ENCODE results near the gene GPC3. TPM values are rescaled to one million over a fixed set of nuclear protein-coding genes. Genes with fewer than 3 reads are reported as not detected.
"Not testable (repeated sequence)": the region's sequence is repeated elsewhere in the genome, so short reads cannot be mapped to it uniquely, and the experiment has no call there.

Gene GPC3
- under 1 TPM; 0.31 to 0.71 TPM for total RNA-seq

DNA sequence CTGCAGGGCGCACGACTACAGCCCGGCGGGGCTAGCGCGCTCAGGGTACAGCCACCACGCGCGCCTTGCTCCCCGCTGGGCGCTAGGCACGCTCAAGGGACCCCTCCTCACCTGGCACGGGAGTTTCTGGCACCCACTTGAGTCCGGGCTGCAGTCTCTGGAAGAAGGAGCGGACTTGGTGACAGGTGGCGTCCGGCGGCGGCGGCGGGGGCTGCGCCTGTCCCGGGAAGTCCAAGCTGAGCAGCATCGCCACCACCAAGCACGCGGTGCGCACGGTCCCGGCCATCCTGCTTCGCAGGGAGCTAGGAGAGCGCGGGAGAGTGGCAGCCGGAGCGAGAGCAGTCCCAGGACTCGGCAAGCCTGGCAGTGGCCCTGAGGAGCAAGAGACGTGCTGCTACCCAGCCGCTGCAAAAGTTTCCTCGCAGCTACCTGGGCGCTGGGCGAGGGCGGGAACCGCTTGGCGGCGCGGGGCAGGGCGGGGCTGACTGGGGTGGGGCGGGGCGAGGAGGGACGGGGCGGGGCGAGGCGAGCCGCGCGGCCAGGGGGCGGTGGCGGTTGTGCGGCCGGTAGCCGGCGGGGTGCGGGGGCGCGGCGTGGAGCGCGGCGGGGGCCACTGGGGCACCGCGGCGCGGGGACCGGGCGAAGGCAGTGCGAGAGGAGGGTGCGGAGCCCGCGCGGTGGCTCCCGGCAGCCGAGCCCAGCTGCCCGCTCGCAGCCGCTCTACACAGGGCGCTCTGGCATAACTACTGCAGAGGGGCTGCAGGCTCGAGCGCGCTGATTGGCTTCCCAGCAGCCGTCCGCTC, at the start of gene GPC3:
Gene GPC3, minus strand, starts transcription at position 431 of the 803 bp plus-strand sequence.
- peaks cover 30% of the 10 kb centered on the region for H3K27me3 Mint-ChIP-seq (ENCODE audit: low read depth)
- no peaks in the 10 kb centered on the region for H3K9me3 Mint-ChIP-seq (ENCODE audit: insufficient read depth)
- H3K27ac Mint-ChIP-seq: no peak within 1 kb of the TSS
- DNase-seq (peak; percentile 41), ATAC-seq (peak; percentile 90)
- ChIA-PET POLR2A (no interaction called here), CTCF (no interaction called here)
- H3K4me1 Mint-ChIP-seq (ENCODE audit: low read depth): peaks cover 4% of the 10 kb centered on the region
- H3K36me3 Mint-ChIP-seq (ENCODE audit: low read depth): no peaks in the 10 kb centered on the region
- H3K4me3 Mint-ChIP-seq: peak within 1 kb of the TSS; percentile 45

DNA sequence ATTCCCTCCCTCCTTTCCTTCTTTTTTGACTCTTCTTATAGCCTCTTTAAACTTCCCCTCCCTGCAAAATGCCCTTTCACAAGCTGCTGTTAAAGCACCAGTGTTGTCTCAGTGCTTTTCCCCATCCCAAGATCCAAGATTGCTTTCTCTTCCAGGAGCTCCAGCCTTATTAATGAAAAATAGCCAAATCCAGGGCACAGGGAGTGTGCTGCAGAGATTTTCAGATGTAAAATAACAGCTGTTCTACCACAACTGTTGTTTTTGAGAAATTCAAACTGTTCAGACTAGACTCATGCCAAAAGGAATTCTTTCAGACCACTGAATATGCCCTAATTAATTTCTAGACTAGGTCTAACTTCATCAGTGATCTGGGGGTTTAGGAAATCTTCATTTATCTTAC, 47.0 kb upstream of the GPC3 start:
- H3K27ac Mint-ChIP-seq: no peak overlapping the region
- H3K36me3 Mint-ChIP-seq (ENCODE audit: low read depth): no peaks in the 10 kb centered on the region
- ChIA-PET CTCF (no interaction called here), POLR2A (no interaction called here)
- DNase-seq (no peak), ATAC-seq (no peak)
- peaks cover 4% of the 10 kb centered on the region for H3K9me3 Mint-ChIP-seq (ENCODE audit: insufficient read depth)
- H3K27me3 Mint-ChIP-seq (ENCODE audit: low read depth): peaks cover 2% of the 10 kb centered on the region
- H3K4me3 Mint-ChIP-seq: no peak overlapping the region
- H3K4me1 Mint-ChIP-seq (ENCODE audit: low read depth): no peaks in the 10 kb centered on the region

DNA sequence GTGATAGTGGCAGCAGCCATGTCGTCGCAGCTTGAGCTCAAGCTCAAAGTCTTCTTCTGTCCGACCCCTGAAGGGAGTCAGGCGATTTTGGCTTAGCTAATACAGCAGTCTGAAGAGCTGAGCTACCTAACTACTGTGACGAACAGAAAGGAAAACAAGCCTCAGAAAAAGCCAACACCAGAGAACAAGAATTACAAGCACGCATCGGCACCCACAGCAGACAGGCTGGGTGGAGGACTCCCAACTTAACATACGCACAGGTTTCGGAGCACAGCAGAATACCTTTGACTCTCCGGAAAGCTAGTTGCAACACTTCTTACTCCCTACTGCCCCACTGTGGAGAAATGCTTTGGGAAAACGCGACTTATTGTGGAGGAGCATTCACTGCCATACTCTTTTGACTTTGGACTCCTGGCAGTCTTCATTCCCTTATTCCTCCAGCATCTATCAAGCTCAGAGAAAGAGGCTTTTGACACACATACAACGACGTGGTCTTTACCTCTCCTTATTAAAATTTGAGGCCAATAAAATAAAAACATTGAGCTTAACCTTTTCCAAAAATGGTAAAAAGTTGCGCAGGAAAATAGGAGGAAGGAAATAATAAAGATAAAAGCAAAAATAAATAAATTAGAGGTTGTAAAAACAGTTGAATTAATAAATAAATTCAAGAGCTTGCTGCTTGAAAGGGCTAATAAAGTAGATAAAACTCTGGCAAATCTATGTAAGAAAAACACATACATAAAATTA, 41.3 kb upstream of the GPC3 start:
- CTCF ChIA-PET: interaction anchor here (0.7 to 2.4 kb wide), 10 partner anchors 9 to 241 kb away, joined by 3 to 23 read pairs (median 4); no protein-coding TSS in a partner anchor
- Mint-ChIP-seq H3K4me1 (ENCODE audit: low read depth) (peaks cover 8% of the 10 kb centered on the region), H3K27me3 (ENCODE audit: low read depth) (no peaks in the 10 kb centered on the region), H3K9me3 (ENCODE audit: insufficient read depth) (peaks cover 4% of the 10 kb centered on the region), H3K27ac (no peak overlapping the region), H3K36me3 (ENCODE audit: low read depth) (no peaks in the 10 kb centered on the region), H3K4me3 (no peak overlapping the region)
- DNase-seq (peak; percentile 37), ATAC-seq (no peak)
- POLR2A ChIA-PET: no interaction called here

DNA sequence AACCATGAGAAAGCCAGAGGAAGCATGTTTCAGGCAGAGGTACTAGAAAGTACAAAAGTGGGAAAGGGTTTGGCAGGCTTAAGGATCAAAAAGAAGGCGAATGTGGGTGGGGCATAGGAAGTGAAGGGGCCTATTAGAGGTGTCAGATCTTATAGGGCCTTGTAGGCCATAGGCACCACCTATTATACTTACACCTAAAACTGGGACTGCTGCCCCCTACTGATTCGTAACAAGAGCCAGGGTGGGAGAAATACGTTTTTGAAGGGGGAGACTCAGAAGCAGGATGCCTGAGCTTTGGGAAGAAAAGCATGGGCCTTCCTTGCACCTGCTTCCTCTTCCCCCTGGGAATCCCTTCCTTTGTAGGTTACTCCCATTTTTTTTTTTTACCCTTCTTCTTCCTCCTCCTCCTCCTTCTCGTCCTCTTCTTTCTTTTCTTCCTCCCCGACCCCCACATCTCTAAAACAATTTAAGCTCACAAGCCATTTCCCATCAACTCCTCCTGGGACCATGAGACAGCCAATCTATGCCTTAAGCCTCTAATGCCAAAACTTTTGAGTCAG, 40.7 kb upstream of the GPC3 start:
- no peak for ATAC-seq
- Mint-ChIP-seq H3K27ac (no peak overlapping the region), H3K27me3 (ENCODE audit: low read depth) (no peaks in the 10 kb centered on the region), H3K4me1 (ENCODE audit: low read depth) (peaks cover 8% of the 10 kb centered on the region), H3K4me3 (no peak overlapping the region), H3K9me3 (ENCODE audit: insufficient read depth) (no peaks in the 10 kb centered on the region), H3K36me3 (ENCODE audit: low read depth) (no peaks in the 10 kb centered on the region)
- DNase-seq: no peak
- CTCF ChIA-PET: interaction anchor here (0.6 to 2.4 kb wide), 11 partner anchors 10 to 240 kb away, joined by 3 to 23 read pairs (median 3); no protein-coding TSS in a partner anchor
- POLR2A ChIA-PET: no interaction called here

DNA sequence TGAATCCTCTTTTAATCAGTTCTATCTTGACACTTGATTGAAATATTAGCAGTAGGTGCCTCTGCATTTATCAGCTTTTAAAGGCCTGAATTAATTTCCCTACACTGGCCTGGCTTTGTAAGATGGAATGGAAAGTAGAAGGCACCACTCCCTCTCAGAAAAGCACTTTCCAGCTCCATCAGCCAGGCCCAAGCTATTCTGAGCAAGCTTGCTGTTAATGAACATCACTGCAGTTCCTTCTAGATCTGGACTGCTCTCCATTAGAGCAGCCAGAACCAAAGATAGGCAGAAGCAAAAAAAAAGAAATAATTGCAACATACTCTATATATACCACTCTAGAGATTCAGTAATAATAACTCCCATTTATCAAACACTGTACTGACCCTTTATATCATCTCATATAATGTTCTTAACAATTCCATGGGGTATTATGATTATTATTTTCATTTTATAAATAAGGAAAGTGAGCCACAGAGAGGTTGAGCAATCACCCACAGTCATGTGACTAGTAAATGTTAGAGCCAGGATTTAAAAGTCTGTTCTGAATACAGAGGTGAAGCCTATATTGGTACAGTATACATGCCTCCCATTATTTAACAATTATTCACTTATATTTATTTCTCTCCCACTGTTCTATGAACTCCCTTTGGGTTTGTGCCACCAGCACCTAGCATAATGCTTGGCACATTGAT, 39.4 kb upstream of the GPC3 start:
- H3K4me1 Mint-ChIP-seq (ENCODE audit: low read depth): peaks cover 8% of the 10 kb centered on the region
- H3K27me3 Mint-ChIP-seq (ENCODE audit: low read depth): no peaks in the 10 kb centered on the region
- H3K9me3 Mint-ChIP-seq (ENCODE audit: insufficient read depth): no peaks in the 10 kb centered on the region
- CTCF ChIA-PET: no interaction called here
- no peaks in the 10 kb centered on the region for H3K36me3 Mint-ChIP-seq (ENCODE audit: low read depth)
- no peak overlapping the region for H3K4me3 Mint-ChIP-seq
- DNase-seq (no peak), ATAC-seq (no peak)
- POLR2A ChIA-PET: no interaction called here
- H3K27ac Mint-ChIP-seq: no peak overlapping the region

DNA sequence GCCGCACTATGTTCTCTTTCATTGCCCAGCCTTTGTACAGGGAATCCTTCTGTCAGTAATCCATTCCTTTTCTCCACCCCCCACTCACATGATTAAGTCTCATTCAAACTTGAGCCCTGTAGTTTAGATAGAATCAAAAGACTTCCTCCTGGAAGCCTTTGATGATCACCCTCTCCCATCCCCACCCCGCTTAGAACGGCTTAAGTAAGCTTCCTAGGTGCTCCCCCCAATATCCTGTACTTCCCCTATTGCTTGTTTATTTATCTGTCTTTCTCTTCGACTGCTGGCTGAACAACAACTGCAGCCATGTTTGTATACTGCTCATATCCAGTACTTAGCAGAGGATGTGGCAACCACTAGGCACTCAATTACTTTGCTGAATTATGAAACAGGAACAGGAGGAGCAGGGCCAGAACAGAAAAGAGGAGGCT, 38.5 kb upstream of the GPC3 start:
- no peaks in the 10 kb centered on the region for H3K27me3 Mint-ChIP-seq (ENCODE audit: low read depth)
- POLR2A ChIA-PET: interaction anchor here (0.7 kb wide), 1 partner anchor 162 kb away, joined by 3 read pairs; no protein-coding TSS in a partner anchor

DNA sequence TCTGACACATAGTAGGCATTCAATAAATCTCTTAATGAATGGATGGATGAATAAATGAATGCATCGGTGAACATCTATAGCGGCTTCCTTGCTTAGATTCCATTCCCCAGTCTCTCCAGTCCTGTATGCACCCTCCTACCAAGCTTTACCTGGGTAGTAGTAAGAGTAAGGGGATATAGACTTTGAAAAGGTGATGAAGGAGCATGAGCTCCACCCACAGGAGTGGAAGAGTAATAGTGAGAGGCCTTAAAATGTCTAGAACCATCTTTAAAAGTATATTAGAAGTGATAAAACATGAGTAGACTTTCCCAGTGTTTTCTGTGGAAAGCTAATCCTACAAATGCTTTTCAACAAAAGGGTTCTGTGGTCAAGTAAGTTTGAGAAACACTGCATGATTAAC, 35.5 kb upstream of the GPC3 start:
- Mint-ChIP-seq H3K9me3 (ENCODE audit: insufficient read depth) (no peaks in the 10 kb centered on the region), H3K4me3 (no peak overlapping the region), H3K4me1 (ENCODE audit: low read depth) (no peaks in the 10 kb centered on the region), H3K27ac (no peak overlapping the region), H3K27me3 (ENCODE audit: low read depth) (peaks cover 5% of the 10 kb centered on the region), H3K36me3 (ENCODE audit: low read depth) (no peaks in the 10 kb centered on the region)
- no peak for DNase-seq
- no peak for ATAC-seq
- CTCF ChIA-PET: interaction anchor here (1.3 to 2.8 kb wide), 2 partner anchors 228 to 375 kb away, joined by 3 to 22 read pairs; no protein-coding TSS in a partner anchor
- POLR2A ChIA-PET: no interaction called here

More for the DNA sequence above, 38.5 kb upstream of the GPC3 start:
- Mint-ChIP-seq H3K4me1 (ENCODE audit: low read depth) (peaks cover 8% of the 10 kb centered on the region), H3K36me3 (ENCODE audit: low read depth) (no peaks in the 10 kb centered on the region), H3K4me3 (no peak overlapping the region), H3K27ac (no peak overlapping the region), H3K9me3 (ENCODE audit: insufficient read depth) (no peaks in the 10 kb centered on the region)
- DNase-seq: no peak
- ATAC-seq: no peak
- CTCF ChIA-PET: no interaction called here

DNA sequence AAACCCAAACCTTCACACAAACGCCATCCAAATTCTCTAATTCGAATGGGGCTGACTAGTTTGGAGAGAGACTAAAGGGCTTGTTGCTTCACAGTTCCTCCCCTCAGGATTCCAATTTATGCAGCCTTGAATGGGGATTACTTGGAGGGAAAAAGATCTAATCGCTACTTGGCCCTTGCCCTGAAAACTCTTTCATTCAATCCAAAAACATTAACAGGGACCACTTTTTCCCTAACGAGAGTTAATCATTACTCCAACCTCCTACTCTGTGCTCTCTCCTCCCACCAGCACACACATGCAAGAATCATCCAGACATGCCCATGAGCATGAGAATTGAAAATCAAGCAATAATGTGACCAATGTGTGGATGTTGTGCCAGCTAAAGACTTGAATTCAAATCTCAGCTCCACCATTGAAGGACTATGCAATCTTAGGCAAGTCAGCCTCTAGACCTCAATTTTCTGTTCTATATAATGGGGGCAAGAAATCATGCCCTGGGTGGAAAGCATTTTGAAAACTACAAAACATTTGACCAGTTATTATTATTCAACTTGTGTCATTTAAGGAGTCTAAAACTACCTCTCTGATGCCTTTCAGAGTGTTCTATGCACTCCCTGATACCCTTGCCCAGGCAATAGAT, 34.3 kb upstream of the GPC3 start:
- POLR2A ChIA-PET: no interaction called here
- H3K27me3 Mint-ChIP-seq (ENCODE audit: low read depth): peaks cover 5% of the 10 kb centered on the region
- no peaks in the 10 kb centered on the region for H3K4me1 Mint-ChIP-seq (ENCODE audit: low read depth)
- no peaks in the 10 kb centered on the region for H3K36me3 Mint-ChIP-seq (ENCODE audit: low read depth)
- DNase-seq (no peak), ATAC-seq (no peak)
- no peaks in the 10 kb centered on the region for H3K9me3 Mint-ChIP-seq (ENCODE audit: insufficient read depth)
- no peak overlapping the region for H3K27ac Mint-ChIP-seq
- CTCF ChIA-PET: interaction anchor here (2.8 kb wide), 1 partner anchor 227 kb away, joined by 22 read pairs; no protein-coding TSS in a partner anchor
- H3K4me3 Mint-ChIP-seq: no peak overlapping the region

DNA sequence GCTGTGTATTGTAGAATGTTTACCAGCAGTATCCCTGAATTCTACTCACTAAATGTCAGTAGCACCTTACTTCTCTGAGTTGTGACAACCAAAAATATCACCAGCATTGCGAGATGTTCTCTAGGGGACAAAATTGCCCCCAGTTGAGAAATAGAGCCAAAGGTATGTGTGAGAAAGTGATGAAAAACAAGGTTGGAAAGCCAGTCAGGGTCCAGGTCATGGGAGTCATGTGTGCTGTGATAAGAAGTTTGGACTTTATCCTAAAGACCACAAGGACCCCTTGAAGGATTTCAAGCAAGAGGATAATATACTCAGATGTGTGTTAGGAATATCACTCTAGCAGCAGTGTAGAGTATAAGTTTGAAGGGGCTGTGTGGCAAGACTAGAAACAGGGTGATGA, 30.9 kb upstream of the GPC3 start:
- H3K36me3 Mint-ChIP-seq (ENCODE audit: low read depth); POLR2A ChIA-PET; H3K9me3 Mint-ChIP-seq (ENCODE audit: insufficient read depth); H3K4me1 Mint-ChIP-seq (ENCODE audit: low read depth); H3K27ac Mint-ChIP-seq; DNase-seq; CTCF ChIA-PET; H3K27me3 Mint-ChIP-seq (ENCODE audit: low read depth); H3K4me3 Mint-ChIP-seq; ATAC-seq: not testable (repeated sequence)

DNA sequence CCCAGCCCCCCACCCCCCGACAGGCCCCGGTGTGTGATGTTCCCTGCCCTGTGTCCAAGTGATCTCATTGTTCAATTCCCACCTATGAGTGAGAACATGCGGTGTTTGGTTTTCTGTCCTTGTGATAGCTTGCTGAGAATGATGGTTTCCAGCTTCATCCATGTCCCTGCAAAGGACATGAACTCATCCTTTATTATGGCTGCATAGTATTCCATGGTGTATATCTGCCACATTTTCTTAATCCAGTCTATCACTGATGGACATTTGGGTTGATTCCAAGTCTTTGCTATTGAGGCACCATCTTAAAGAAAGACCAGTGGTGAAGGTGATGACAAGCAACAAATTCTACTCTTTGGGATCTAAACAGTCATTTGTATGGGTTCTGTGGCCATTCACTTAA, 30.1 kb upstream of the GPC3 start:
- H3K36me3 Mint-ChIP-seq (ENCODE audit: low read depth); H3K4me1 Mint-ChIP-seq (ENCODE audit: low read depth); H3K4me3 Mint-ChIP-seq; H3K27ac Mint-ChIP-seq; DNase-seq; POLR2A ChIA-PET; CTCF ChIA-PET; ATAC-seq; H3K9me3 Mint-ChIP-seq (ENCODE audit: insufficient read depth); H3K27me3 Mint-ChIP-seq (ENCODE audit: low read depth): not testable (repeated sequence)

DNA sequence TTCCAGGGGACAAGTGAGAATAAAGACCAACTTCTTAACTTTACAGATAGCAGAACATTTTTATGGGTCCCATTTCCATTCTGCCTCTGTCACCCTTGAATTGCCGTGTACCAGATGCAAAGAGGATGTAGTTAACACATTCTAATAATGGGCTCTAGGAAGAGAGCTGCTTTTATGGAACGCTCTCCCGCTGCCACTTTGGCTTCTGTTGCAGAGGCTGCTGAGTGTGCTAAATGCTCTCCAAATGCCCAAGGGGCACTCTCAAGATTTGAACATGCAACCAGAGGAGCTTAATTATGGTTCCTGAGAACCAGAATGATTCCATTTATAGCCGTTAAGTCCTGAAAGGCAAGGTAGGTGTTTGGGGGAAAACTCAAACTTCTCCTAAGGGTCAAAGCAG, 28.1 kb upstream of the GPC3 start:
- Mint-ChIP-seq H3K4me1 (ENCODE audit: low read depth) (no peaks in the 10 kb centered on the region), H3K9me3 (ENCODE audit: insufficient read depth) (no peaks in the 10 kb centered on the region), H3K36me3 (ENCODE audit: low read depth) (no peaks in the 10 kb centered on the region), H3K4me3 (no peak overlapping the region), H3K27ac (no peak overlapping the region), H3K27me3 (ENCODE audit: low read depth) (peaks cover 5% of the 10 kb centered on the region)
- POLR2A ChIA-PET: no interaction called here
- ATAC-seq: no peak
- CTCF ChIA-PET: no interaction called here
- DNase-seq: no peak

Measured in activated CD8-positive, alpha-beta T cell treated with anti-CD3 and anti-CD28 coated beads, Interleukin-2, amount 10 ng/mL, durations not matched to agents 7 days and 5 days (primary cell).